ENCODE measurements around the gene KIF6.

Gene KIF6

GRCh38 chr6:39585641-39586040 lies 139.6 kb downstream of the KIF6 start:
- DNase-seq, result no peak

GRCh38 chr6:39577446-39578165 lies 147.6 kb downstream of the KIF6 start:
- no peak for DNase-seq

GRCh38 chr6:39576556-39577303 lies 148.5 kb downstream of the KIF6 start:
- DNase-seq, result no peak

GRCh38 chr6:39574991-39575390 lies 150.2 kb downstream of the KIF6 start:
- DNase-seq, result no peak

- no peak for DNase-seq
Measured at GRCh38 chr6:39573541-39573940, 151.7 kb downstream of the KIF6 start.

- DNase-seq, result no peak
Measured at GRCh38 chr6:39572661-39573340, 152.4 kb downstream of the KIF6 start.

GRCh38 chr6:39568896-39569295 lies 156.3 kb downstream of the KIF6 start:
- DNase-seq, result no peak

GRCh38 chr6:39567091-39567490 lies 158.1 kb downstream of the KIF6 start:
- no peak for DNase-seq

- DNase-seq, result no peak
Measured at GRCh38 chr6:39566456-39566855, 158.8 kb downstream of the KIF6 start.

GRCh38 chr6:39565956-39566355 lies 159.3 kb downstream of the KIF6 start:
- DNase-seq, result no peak

- no peak for DNase-seq
Measured at GRCh38 chr6:39563566-39564311, 161.5 kb downstream of the KIF6 start.

GRCh38 chr6:39561536-39562266 lies 163.5 kb downstream of the KIF6 start:
- DNase-seq, result no peak

GRCh38 chr6:39560915-39561314 lies 164.3 kb downstream of the KIF6 start:
- no peak for DNase-seq

- no peak for DNase-seq
Measured at GRCh38 chr6:39558591-39559190, 166.5 kb downstream of the KIF6 start.

GRCh38 chr6:39558079-39558478 lies 167.1 kb downstream of the KIF6 start:
- no peak for DNase-seq

- DNase-seq, result no peak
Measured at GRCh38 chr6:39555136-39555535, 170.1 kb downstream of the KIF6 start.

- DNase-seq, result no peak
Measured at GRCh38 chr6:39553860-39554802, 171.1 kb downstream of the KIF6 start.

- DNase-seq, result no peak
Measured at GRCh38 chr6:39553029-39553428, 172.2 kb downstream of the KIF6 start.

GRCh38 chr6:39550191-39550590 lies 175.0 kb downstream of the KIF6 start:
- no peak for DNase-seq

GRCh38 chr6:39546731-39547130 lies 178.5 kb downstream of the KIF6 start:
- no peak for DNase-seq

- no peak for DNase-seq
Measured at GRCh38 chr6:39543950-39544349, 181.3 kb downstream of the KIF6 start.
